ENCODE measurements around the gene XPNPEP3. TPM values are rescaled to one million over a fixed set of nuclear protein-coding genes. Genes with fewer than 3 reads are reported as not detected.
A peak's percentile ranks its signal among the peaks of the same experiment; 100 is the strongest.
"Not testable (repeated sequence)": the region's sequence is repeated elsewhere in the genome, so short reads cannot be mapped to it uniquely, and the experiment has no call there.

The XPNPEP3 gene
- total RNA-seq, 1 experiment from 2014 or later, result 39.9 TPM

DNA sequence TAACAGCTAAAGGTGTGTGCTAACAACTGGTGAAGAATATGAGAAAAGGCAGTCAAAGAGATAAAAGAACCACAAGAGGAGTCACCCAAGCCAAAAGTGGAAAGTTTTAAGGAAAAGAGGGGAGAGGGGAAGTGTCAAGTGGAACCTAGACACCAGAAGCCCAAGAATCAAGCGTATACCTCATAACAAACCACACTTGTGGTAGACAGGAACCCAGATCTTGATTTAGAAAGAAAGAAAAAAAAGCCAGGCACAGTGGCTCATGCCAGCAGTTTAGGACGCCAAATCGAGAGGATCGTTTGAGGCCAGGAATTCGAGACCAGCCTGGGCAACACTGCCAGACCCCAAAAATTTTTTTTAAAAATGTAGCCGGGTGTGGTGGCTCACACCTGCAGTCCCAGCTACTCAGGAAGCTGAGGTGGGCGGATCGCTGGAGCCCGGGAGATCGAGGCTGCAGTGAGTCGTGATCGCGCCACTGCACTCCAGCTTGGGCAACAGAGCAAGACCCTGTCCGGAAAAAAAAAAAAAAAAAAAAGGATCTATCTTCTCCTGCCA lies 38.7 kb upstream of the XPNPEP3 start:
- H3K4me3 Mint-ChIP-seq (ENCODE audit: low read depth, unreplicated experiment), result peak overlapping the region; percentile 91
- TF ChIP-seq, protein P1, sequence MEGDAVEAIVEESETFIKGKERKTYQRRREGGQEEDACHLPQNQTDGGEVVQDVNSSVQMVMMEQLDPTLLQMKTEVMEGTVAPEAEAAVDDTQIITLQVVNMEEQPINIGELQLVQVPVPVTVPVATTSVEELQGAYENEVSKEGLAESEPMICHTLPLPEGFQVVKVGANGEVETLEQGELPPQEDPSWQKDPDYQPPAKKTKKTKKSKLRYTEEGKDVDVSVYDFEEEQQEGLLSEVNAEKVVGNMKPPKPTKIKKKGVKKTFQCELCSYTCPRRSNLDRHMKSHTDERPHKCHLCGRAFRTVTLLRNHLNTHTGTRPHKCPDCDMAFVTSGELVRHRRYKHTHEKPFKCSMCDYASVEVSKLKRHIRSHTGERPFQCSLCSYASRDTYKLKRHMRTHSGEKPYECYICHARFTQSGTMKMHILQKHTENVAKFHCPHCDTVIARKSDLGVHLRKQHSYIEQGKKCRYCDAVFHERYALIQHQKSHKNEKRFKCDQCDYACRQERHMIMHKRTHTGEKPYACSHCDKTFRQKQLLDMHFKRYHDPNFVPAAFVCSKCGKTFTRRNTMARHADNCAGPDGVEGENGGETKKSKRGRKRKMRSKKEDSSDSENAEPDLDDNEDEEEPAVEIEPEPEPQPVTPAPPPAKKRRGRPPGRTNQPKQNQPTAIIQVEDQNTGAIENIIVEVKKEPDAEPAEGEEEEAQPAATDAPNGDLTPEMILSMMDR (IDR thresholded peaks at IDR 0.05; ENCODE audit: unreplicated experiment), result no peak
- H3K27me3 Mint-ChIP-seq (ENCODE audit: unreplicated experiment), result no peaks in the 10 kb centered on the region
- CTCF ChIA-PET, result interaction anchor here (0.6 to 1.1 kb wide), 3 partner anchors 15 to 87 kb away, joined by 3 to 4 read pairs (median 3); partner anchors contain the start of genes ST13 and XPNPEP3
- TSS peak; percentile 53 for BruUV-seq (replicated peaks)
- H3K36me3 Mint-ChIP-seq (ENCODE audit: insufficient read depth, unreplicated experiment), result peaks cover 30% of the 10 kb centered on the region
- peak overlapping the region; percentile 63 for H3K27ac Mint-ChIP-seq (ENCODE audit: unreplicated experiment)
- no peaks in the 10 kb centered on the region for H3K9me3 Mint-ChIP-seq (ENCODE audit: low read depth, unreplicated experiment)
- H3K4me1 Mint-ChIP-seq (ENCODE audit: low read depth, unreplicated experiment), result peaks cover 25% of the 10 kb centered on the region
- intact Hi-C loops (cut with micrococcal nuclease; ENCODE audit: unreplicated experiment), result no loop called here
- no peak for DNase-seq

DNA sequence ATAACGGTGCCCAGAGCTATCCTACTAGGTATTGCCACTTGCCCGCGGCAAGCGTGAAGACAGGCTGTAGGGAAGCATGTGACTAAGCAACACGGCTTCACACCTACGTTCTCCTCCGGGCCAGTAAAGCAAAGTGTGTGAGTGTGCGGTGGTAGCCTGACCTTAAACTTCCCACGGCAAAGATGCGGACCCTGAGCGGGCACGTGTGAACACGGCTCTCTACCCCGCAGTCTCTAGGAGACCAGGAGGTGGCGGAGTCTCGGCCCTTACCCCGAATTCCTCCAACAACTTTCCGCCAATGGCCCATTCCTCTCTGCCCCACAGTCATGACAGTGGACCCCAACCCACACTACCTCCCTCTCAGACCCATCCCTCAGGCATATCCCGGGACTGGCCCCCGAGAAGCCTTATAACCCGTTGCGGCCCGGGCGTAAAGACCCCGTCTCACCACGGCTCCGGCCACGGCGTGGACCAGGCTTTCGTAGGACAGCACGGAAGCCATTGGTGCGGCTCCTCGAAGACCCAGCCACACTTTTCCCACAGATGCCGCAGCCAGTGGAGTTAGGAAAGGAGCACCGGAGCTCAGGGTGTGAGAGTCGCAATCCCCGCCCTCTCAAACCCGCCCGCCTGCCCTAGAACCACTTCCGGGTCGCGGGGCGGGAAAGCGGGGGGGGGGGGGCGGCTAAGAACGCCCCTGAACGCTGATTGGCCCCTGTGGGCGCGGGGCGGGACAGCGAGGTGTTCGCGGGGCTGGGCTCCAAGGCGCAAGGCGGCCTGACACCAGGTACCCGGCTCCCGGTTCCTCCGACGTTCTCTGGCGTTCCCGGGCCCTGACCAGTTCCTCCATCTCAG lies 38.0 kb upstream of the XPNPEP3 start, which contains the start of gene SLC25A17:
SLC25A17 (minus strand) TSS at position 600 of the 852 bp plus-strand sequence; CDS start at position 502, 98 bp downstream.
- CTCF ChIA-PET, result interaction anchor here (0.5 to 1.1 kb wide), 7 partner anchors 10 to 126 kb away, joined by 3 to 5 read pairs (median 3); partner anchors contain the start of genes ST13 and XPNPEP3
- intact Hi-C loops (cut with micrococcal nuclease; ENCODE audit: unreplicated experiment), result no loop called here
- DNase-seq, result peak; percentile 91
- H3K9me3 Mint-ChIP-seq (ENCODE audit: low read depth, unreplicated experiment), result no peaks in the 10 kb centered on the region
- TF ChIP-seq, protein P1 (IDR thresholded peaks at IDR 0.05; ENCODE audit: unreplicated experiment), result peak; percentile 30
- peaks cover 30% of the 10 kb centered on the region for H3K36me3 Mint-ChIP-seq (ENCODE audit: insufficient read depth, unreplicated experiment)
- H3K27me3 Mint-ChIP-seq (ENCODE audit: unreplicated experiment), result no peaks in the 10 kb centered on the region
- peaks cover 25% of the 10 kb centered on the region for H3K4me1 Mint-ChIP-seq (ENCODE audit: low read depth, unreplicated experiment)
- H3K4me3 Mint-ChIP-seq (ENCODE audit: low read depth, unreplicated experiment), result peak within 1 kb of the TSS; percentile 91
- no TSS peak for BruUV-seq (replicated peaks)
- peak within 1 kb of the TSS; percentile 63 for H3K27ac Mint-ChIP-seq (ENCODE audit: unreplicated experiment)

DNA sequence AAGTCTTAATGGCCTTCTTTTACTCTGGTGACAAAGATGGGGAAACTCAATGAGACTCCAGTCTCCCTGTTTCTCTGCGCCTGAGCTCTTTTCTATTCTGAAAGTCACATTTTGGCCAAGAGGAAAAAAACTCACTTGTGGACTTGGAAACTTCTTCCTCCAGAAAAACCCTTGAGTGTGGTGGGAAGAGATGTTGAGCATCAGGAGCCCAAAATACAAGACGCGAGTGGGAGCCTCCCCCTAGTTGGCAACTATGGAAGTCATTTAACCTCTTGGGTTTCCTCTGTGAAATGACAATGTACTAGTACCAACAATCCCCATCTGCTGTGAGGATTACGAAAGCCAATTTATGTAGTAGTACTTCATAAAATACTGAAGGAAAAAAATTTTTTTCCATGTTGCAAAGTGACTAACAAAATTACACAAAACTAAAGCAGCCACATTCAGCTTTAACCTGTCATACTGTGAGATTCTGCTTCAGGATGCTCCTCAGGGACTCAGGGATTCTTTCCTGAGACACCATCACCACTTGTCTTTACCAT lies 37.3 kb upstream of the XPNPEP3 start:
- H3K4me1 Mint-ChIP-seq (ENCODE audit: low read depth, unreplicated experiment), result peaks cover 25% of the 10 kb centered on the region
- TF ChIP-seq, protein P1 (IDR thresholded peaks at IDR 0.05; ENCODE audit: unreplicated experiment), result no peak
- BruUV-seq (replicated peaks), result no TSS peak
- no peak for DNase-seq
- no peaks in the 10 kb centered on the region for H3K9me3 Mint-ChIP-seq (ENCODE audit: low read depth, unreplicated experiment)
- intact Hi-C loops (cut with micrococcal nuclease; ENCODE audit: unreplicated experiment), result no loop called here
- H3K36me3 Mint-ChIP-seq (ENCODE audit: insufficient read depth, unreplicated experiment), result peaks cover 30% of the 10 kb centered on the region
- no peaks in the 10 kb centered on the region for H3K27me3 Mint-ChIP-seq (ENCODE audit: unreplicated experiment)
- H3K27ac Mint-ChIP-seq (ENCODE audit: unreplicated experiment), result peak overlapping the region; percentile 63
- H3K4me3 Mint-ChIP-seq (ENCODE audit: low read depth, unreplicated experiment), result peak overlapping the region; percentile 91
- CTCF ChIA-PET, result interaction anchor here (0.5 kb wide), 1 partner anchor 126 kb away, joined by 4 read pairs; no protein-coding TSS in a partner anchor

GRCh38 chr22:40823426-40823825 lies 33.5 kb upstream of the XPNPEP3 start:
- H3K27me3 Mint-ChIP-seq (ENCODE audit: unreplicated experiment), result no peaks in the 10 kb centered on the region
- no peak for DNase-seq
- peaks cover 32% of the 10 kb centered on the region for H3K36me3 Mint-ChIP-seq (ENCODE audit: insufficient read depth, unreplicated experiment)
- H3K4me1 Mint-ChIP-seq (ENCODE audit: low read depth, unreplicated experiment), result peaks cover 7% of the 10 kb centered on the region
- no peak overlapping the region for H3K27ac Mint-ChIP-seq (ENCODE audit: unreplicated experiment)
- no peaks in the 10 kb centered on the region for H3K9me3 Mint-ChIP-seq (ENCODE audit: low read depth, unreplicated experiment)
- no peak overlapping the region for H3K4me3 Mint-ChIP-seq (ENCODE audit: low read depth, unreplicated experiment)
- intact Hi-C loops (cut with micrococcal nuclease; ENCODE audit: unreplicated experiment), result no loop called here
- TF ChIP-seq, protein P1 (IDR thresholded peaks at IDR 0.05; ENCODE audit: unreplicated experiment), result no peak
- CTCF ChIA-PET, result no interaction called here
- no TSS peak for BruUV-seq (replicated peaks)

GRCh38 chr22:40826292-40826691 lies 30.7 kb upstream of the XPNPEP3 start:
- H3K4me3 Mint-ChIP-seq (ENCODE audit: low read depth, unreplicated experiment); intact Hi-C loops (cut with micrococcal nuclease; ENCODE audit: unreplicated experiment); CTCF ChIA-PET; H3K27ac Mint-ChIP-seq (ENCODE audit: unreplicated experiment); H3K4me1 Mint-ChIP-seq (ENCODE audit: low read depth, unreplicated experiment); H3K9me3 Mint-ChIP-seq (ENCODE audit: low read depth, unreplicated experiment); H3K27me3 Mint-ChIP-seq (ENCODE audit: unreplicated experiment); DNase-seq: not testable (repeated sequence)
- BruUV-seq (replicated peaks), result TSS peak; percentile 95
- peaks cover 24% of the 10 kb centered on the region for H3K36me3 Mint-ChIP-seq (ENCODE audit: insufficient read depth, unreplicated experiment)

Measured in Calu3 (cell line).